ENCODE data around the gene PSMD14. TPM values are rescaled to one million over a fixed set of nuclear protein-coding genes. Genes with fewer than 3 reads are reported as not detected.

The PSMD14 gene
- total RNA-seq, 1 donor from 2014 or later: 109 TPM

GRCh38 chr2:161427664-161428587 is 119.7 kb downstream of the PSMD14 start:
- no peak for TF ChIP-seq CTCF (IDR thresholded peaks at IDR 0.05; ENCODE audit: insufficient read depth, low read length, poor library complexity, severe bottlenecking)
- Histone ChIP-seq H3K27me3 (ENCODE audit: control insufficient read depth, insufficient read depth, low read length) (peaks cover 61% of the 10 kb centered on the region), H3K36me3 (ENCODE audit: control insufficient read depth, insufficient read depth, low read length) (no peaks in the 10 kb centered on the region), H3K4me3 (ENCODE audit: low read depth, low read length) (no peak overlapping the region)
- no peak for DNase-seq (ENCODE audit: low read depth)

- DNase-seq (ENCODE audit: low read depth): no peak
- no peak for TF ChIP-seq CTCF (IDR thresholded peaks at IDR 0.05; ENCODE audit: insufficient read depth, low read length, poor library complexity, severe bottlenecking)
- Histone ChIP-seq H3K27me3 (ENCODE audit: control insufficient read depth, insufficient read depth, low read length) (peaks cover 40% of the 10 kb centered on the region), H3K36me3 (ENCODE audit: control insufficient read depth, insufficient read depth, low read length) (no peaks in the 10 kb centered on the region), H3K4me3 (ENCODE audit: low read depth, low read length) (no peak overlapping the region)
These were observed 122.2 kb downstream of the PSMD14 start for GRCh38 chr2:161430386-161430785.

GRCh38 chr2:161432107-161432506 is 123.9 kb downstream of the PSMD14 start:
- Histone ChIP-seq H3K36me3 (ENCODE audit: control insufficient read depth, insufficient read depth, low read length) (no peaks in the 10 kb centered on the region), H3K4me3 (ENCODE audit: low read depth, low read length) (no peak overlapping the region), H3K27me3 (ENCODE audit: control insufficient read depth, insufficient read depth, low read length) (peaks cover 26% of the 10 kb centered on the region)
- TF ChIP-seq CTCF (IDR thresholded peaks at IDR 0.05; ENCODE audit: insufficient read depth, low read length, poor library complexity, severe bottlenecking): no peak
- no peak for DNase-seq (ENCODE audit: low read depth)

- no peak overlapping the region for H3K4me3 ChIP-seq (ENCODE audit: low read depth, low read length)
- no peaks in the 10 kb centered on the region for H3K36me3 ChIP-seq (ENCODE audit: control insufficient read depth, insufficient read depth, low read length)
- peaks cover 14% of the 10 kb centered on the region for H3K27me3 ChIP-seq (ENCODE audit: control insufficient read depth, insufficient read depth, low read length)
- no peak for DNase-seq (ENCODE audit: low read depth)
- no peak for TF ChIP-seq CTCF (IDR thresholded peaks at IDR 0.05; ENCODE audit: insufficient read depth, low read length, poor library complexity, severe bottlenecking)
These were observed 125.9 kb downstream of the PSMD14 start for GRCh38 chr2:161434118-161434517.

- no peaks in the 10 kb centered on the region for H3K36me3 ChIP-seq (ENCODE audit: control insufficient read depth, insufficient read depth, low read length)
- DNase-seq (ENCODE audit: low read depth): no peak
- H3K4me3 ChIP-seq (ENCODE audit: low read depth, low read length): no peak overlapping the region
- no peak for TF ChIP-seq CTCF (IDR thresholded peaks at IDR 0.05; ENCODE audit: insufficient read depth, low read length, poor library complexity, severe bottlenecking)
- H3K27me3 ChIP-seq (ENCODE audit: control insufficient read depth, insufficient read depth, low read length): peaks cover 6% of the 10 kb centered on the region
These were observed 128.2 kb downstream of the PSMD14 start for GRCh38 chr2:161436411-161436810.

Measured in kidney epithelial cell (primary cell).